ENCODE measurements around the gene PUM1.
"Not testable (repeated sequence)": the region's sequence is repeated elsewhere in the genome, so short reads cannot be mapped to it uniquely, and the experiment has no call there.

The PUM1 gene

GRCh38 chr1:31062867-31063380, 2.6 kb downstream of the PUM1 start:
- DNase-seq, result no peak

DNA sequence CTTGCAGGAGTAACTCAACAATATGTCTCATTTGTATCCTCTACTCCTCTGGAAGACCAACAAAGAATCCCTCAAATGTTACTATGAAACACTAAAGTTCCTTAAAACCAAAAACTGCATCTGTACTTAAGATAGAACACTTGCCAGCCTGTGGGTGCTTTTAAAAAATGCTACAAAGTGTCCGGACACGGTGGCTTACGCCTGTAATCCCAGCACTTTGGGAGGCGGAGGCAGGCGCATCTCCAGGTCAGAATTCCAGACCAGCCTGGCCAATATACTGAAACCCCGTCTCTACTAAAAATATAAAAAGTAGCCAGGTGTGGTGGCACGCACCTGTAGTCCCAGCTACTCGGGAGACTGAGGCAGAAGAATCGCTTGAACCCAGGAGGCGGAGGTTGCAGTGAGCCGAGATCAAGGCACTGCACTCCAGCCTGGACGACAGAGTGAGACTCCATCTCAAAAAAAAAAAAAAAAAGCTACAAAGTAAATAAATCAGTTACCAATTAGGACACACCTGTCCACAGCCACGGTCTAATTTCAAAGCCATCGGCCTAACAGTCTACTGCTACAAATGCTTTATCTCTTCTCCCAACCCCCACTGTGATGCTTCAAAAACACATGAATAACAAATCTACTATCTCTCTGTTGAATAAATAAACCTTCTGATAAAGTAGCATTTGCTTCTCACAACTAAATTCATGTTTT, 3.2 kb downstream of the PUM1 start:
- DNase-seq, result not testable (repeated sequence)

GRCh38 chr1:31058012-31058411, 7.5 kb downstream of the PUM1 start:
- DNase-seq, result no peak

DNA sequence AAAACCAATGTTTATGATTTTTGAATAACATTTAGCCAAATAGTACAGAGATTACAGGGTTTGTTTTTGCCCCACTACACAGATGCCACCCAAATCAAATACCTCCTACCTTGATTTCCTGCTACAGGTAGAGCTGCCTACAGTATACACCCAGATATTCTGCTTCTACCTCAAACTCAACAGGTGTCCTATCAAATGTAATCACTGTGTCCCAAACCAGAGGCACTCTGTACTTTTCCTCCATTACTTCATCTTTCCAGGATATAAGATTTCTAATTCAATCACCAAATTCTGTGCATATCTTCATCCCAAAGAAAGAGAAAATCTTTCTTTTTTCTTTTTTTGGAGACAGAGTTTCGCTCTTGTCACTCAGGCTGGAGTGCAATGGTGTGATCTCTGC, 9.6 kb downstream of the PUM1 start:
- DNase-seq, result no peak

GRCh38 chr1:31055501-31055900, 10.0 kb downstream of the PUM1 start:
- no peak for DNase-seq

- DNase-seq, result no peak
These were observed 10.5 kb downstream of the PUM1 start for GRCh38 chr1:31054958-31055481.

DNA sequence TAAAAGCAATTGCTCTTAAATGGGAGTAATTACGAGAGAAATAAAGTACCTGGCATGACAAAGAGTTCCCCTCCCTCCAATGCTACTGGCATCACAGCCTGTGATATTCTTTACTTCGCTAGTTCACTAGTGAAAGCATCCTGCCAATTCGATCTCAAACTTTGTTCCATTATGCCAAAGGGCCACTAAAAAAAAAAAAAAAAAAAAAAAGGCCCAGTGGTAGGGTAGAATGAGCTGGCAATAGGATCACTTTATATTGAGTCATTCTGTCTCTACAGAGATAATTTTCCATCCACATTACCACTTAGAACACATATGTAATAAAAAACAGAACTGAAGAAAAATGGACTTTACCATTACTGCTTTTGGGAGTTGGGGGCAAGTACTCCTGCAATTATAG, 11.2 kb downstream of the PUM1 start:
- peak; percentile 43 for DNase-seq

DNA sequence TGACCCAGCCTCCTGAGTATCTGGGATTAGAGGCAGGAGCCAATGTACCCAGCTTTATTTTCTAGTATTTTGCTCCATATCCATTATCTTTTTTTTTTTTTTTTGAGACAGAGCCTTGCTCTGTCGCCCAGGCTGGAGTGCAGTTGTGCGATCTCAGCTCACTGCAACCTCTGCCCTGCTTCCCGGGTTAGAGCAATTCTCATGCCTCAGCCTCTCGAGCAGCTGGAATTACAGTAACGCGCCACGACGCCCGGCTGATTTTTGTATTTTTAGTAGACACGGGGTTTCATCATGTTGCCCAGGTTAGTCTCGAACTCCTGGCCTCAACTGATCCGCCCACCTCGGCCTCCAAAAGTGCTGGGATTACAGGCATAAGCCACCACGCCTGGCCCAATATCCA, 12.9 kb downstream of the PUM1 start:
- not testable (repeated sequence) for DNase-seq

DNA sequence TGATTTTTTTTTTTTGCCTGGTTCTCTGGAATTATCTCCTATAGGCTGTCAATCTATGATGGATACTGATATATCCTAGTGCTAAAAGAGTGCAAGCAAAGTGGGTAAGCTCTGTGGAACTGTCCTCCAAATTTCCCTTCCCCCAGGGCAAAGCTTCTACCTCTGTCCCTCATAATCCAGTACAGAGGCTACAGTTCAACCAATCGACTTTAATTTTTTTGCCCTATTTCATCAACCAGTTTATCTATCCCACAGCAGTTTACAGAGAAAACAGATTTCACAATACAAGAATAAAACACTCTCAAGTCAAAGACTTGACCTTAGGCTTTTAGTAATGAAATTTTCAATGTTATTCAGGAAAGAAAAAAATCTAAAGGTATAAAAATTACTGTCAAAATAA, 13.9 kb downstream of the PUM1 start:
- DNase-seq, result no peak

- DNase-seq, result not testable (repeated sequence)
These were observed 18.0 kb downstream of the PUM1 start for GRCh38 chr1:31047507-31047906.

DNA sequence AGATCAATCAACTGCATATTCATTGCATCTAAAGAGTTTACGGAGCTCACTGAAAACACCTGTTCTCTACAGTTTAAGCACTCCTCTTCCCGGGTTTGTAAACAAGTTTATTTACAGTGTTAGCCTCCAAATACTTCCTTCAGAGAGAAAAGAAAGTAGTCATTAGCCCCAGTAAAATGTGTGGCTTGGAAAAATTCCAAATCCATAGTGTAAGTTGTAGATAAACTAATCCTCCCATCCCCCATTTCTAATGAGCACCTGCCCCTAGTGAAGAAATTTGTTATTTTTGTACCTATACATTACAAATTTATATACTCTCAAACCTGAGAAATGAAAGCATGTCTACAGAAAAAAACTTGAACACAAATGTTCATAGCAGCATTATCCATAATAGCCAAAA, 21.9 kb downstream of the PUM1 start:
- DNase-seq, result no peak

- no peak for DNase-seq
These were observed 22.9 kb downstream of the PUM1 start for GRCh38 chr1:31042656-31043055.

GRCh38 chr1:31041529-31041928, 24.0 kb downstream of the PUM1 start:
- DNase-seq, result no peak

DNA sequence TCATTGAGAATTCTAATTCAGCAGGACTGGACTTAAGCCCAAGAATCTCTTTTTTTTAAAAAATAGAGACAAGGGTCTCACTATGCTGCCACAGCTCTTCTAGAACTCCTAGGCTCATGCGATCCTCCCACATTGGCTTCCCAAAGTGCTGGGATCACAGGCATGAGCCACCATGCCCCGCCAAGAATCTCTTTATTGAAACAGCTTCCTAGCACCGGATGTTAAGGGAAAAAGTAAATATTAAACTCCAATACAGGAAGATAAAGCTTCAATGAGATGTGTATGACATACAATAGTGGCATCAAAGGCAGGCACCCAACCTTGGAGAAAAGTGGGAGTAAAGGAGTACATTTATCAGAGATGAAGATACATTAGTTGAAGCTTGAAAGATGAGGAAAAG, 25.5 kb downstream of the PUM1 start:
- no peak for DNase-seq

DNA sequence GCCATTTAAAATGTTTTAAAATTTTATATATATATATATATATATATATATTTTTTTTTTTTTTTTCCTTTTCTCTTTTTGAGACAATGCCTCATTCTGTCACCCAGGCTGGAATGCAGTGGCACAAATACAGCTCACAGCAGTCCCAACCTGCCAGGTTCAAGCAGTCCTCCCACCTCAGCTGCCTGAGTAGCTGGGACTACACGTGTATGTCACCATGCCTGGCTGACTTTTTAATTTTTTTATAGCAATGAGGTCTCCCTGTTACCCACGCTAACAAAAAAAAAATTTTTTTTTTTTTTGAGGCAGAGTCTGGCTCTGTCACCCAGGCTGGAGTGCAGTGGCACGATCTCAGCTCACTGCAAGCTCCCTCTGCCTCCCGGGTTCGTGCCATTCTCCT, 26.6 kb downstream of the PUM1 start:
- not testable (repeated sequence) for DNase-seq

- peak; percentile 79 for DNase-seq
These were observed 27.2 kb downstream of the PUM1 start for GRCh38 chr1:31038360-31038759.

GRCh38 chr1:31036749-31037500, 28.6 kb downstream of the PUM1 start:
- no peak for DNase-seq

DNA sequence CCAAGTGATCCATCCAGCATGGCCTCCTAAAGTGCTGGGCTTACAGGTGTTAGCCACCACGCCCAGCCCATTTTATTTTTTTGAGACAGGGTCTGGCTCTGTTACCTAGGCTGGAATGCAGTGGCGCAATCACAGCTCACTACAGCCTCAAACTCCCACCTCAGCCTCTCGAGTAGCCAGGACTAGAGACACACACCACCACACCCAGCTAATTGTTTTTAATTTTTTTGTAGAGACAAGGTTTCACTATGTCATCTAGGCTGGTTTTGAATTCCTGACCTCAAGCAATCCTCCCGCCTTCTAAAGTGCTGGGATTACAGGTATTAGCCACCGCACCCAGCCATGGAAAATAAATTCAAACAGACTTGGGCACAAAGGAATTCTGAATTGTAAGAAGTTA, 31.9 kb downstream of the PUM1 start:
- DNase-seq, result no peak

GRCh38 chr1:31032266-31032665, 33.3 kb downstream of the PUM1 start:
- DNase-seq, result no peak

DNA sequence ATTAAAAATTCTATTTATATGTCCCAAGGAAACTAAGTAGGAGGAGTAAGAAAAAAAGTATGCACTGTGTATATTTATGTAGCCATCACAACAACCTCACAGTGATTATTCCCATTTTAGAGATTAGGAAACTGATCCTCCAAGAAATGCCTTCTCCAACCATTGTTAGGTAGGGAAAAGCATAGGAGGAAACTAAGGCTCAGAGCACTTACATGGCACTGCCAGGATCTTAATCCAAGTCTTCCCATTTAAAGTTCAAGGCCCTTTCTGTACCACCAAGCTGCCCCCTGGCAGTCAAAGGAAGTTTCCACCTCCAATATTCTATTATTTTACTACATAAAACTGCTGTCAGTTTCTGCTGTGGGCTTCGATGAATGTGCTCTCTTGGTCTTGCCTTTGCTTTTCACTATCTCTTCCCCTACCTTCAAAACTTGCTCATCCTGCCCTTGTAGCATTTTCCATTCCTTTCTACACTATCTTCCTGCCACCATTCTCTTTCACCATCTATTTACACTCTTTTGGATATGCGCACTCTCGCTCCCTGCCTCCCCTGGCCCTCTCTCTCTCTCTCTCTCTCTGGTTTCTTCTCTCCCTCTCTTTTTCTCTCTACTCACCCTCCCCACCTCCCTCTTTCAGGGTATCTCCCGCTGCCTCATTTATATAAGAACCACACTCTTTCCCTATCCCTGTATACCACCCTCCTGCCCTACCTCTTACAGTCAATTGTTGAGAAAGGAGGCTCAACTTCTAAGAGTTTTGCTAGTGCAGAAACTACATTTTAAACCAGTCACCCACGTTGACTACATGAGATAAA, 34.0 kb downstream of the PUM1 start:
- no peak for DNase-seq

- DNase-seq, result peak; percentile 58
These were observed 36.5 kb downstream of the PUM1 start for GRCh38 chr1:31029026-31029425.

- no peak for DNase-seq
These were observed 37.6 kb downstream of the PUM1 start for GRCh38 chr1:31027693-31028526.
